IMR-90 (cell line): ENCODE measurements around the gene PRR23E. TPM values are rescaled to one million over a fixed set of nuclear protein-coding genes. Genes with fewer than 3 reads are reported as not detected.

Source experiments
- ATAC-seq: fragments of 200-7000 bp; cut with Tn5 transposase; 2 replicates; pipeline ENCODE4 v1.9.1; 2020; ENCODE audit warnings: low read depth, mild to moderate bottlenecking, moderate library complexity
- BruUV-seq: library from RNA; stranded (reverse); fragments of 400-500 nt; replicated peaks from 2 replicates; lab custom pipeline; 2021; lab: Mats Ljungman, UMichigan
- CTCF ChIA-PET: fragments of 300-600 bp; formaldehyde crosslinking; extraction: SDS; loops from one replicate; lab custom pipeline; 2021; ENCODE audit warnings: antibody characterized with exemption; lab: Yijun Ruan, JAX
- POLR2A ChIA-PET: fragments of 300-600 bp; sonication (Branson Sonifier 250); formaldehyde crosslinking; loops from one replicate; lab custom pipeline; 2022; ENCODE audit warnings: antibody characterized with exemption; ENCODE audit not compliant: unreplicated experiment; lab: Charles Lee
- DNase-seq: peaks from one replicate; pipeline ENCODE4 v3.0.0; 2013
- H2AFZ ChIP-seq: replicated peaks from 2 replicates; pipeline ENCODE3; 2013; ENCODE audit warnings: low read length, mild to moderate bottlenecking; ENCODE audit not compliant: poor library complexity
- H2AK5ac ChIP-seq: 2 replicates; pipeline ENCODE4 v1.6.1; 2013; ENCODE audit warnings: low read depth, low read length, inconsistent platforms
- H2AK9ac ChIP-seq: replicated peaks from 2 replicates; pipeline ENCODE3; 2013; ENCODE audit warnings: mild to moderate bottlenecking, low read depth, low read length, moderate library complexity; ENCODE audit not compliant: poor library complexity
- H2BK120ac ChIP-seq: 2 replicates; pipeline ENCODE4 v1.6.1; 2013; ENCODE audit warnings: low read depth, low read length, inconsistent platforms
- H2BK15ac ChIP-seq: 3 replicates; pipeline ENCODE4 v1.6.1; 2013; ENCODE audit warnings: low read depth, low read length, inconsistent platforms
- H2BK20ac ChIP-seq: 2 replicates; pipeline ENCODE4 v1.6.1; 2013; ENCODE audit warnings: low read depth, mild to moderate bottlenecking, inconsistent platforms, low read length, moderate library complexity
- H2BK5ac ChIP-seq: 2 replicates; pipeline ENCODE4 v1.6.1; 2013; ENCODE audit warnings: mild to moderate bottlenecking, low read depth, low read length, inconsistent platforms; ENCODE audit not compliant: poor library complexity, severe bottlenecking
- H3K14ac ChIP-seq: replicated peaks from 2 replicates; pipeline ENCODE4 v1.6.1; 2013; ENCODE audit warnings: low read depth, low read length, inconsistent platforms
- H3K18ac ChIP-seq: 2 replicates; pipeline ENCODE4 v1.6.1; 2013; ENCODE audit warnings: low read depth, low read length, control low read depth
- H3K23ac ChIP-seq: 2 replicates; pipeline ENCODE4 v1.6.1; 2013; ENCODE audit warnings: low read depth, low read length, inconsistent platforms
- H3K27ac ChIP-seq: 2 replicates; pipeline ENCODE4 v1.5.1; 2013; ENCODE audit warnings: mild to moderate bottlenecking, control low read depth, low read length; ENCODE audit not compliant: insufficient read depth
- H3K27me3 ChIP-seq: 2 replicates; pipeline ENCODE4 v1.6.1; 2013; ENCODE audit warnings: low read length; ENCODE audit not compliant: control insufficient read depth, insufficient read depth
- H3K36me3 ChIP-seq: 2 replicates; pipeline ENCODE4 v1.6.1; 2013; ENCODE audit warnings: low read length, mixed read lengths; ENCODE audit not compliant: control insufficient read depth, insufficient read depth
- H3K4ac ChIP-seq: 2 replicates; pipeline ENCODE4 v1.6.1; 2013; ENCODE audit warnings: low read depth, low read length, inconsistent platforms
- H3K4me1 ChIP-seq: 2 replicates; pipeline ENCODE4 v1.6.1; 2013; ENCODE audit warnings: low read length, mixed read lengths; ENCODE audit not compliant: control insufficient read depth, insufficient read depth
- H3K4me2 ChIP-seq: 2 replicates; pipeline ENCODE4 v1.6.1; 2013; ENCODE audit warnings: low read depth, mild to moderate bottlenecking, control low read depth, low read length, moderate library complexity
- H3K4me3 ChIP-seq: 2 replicates; pipeline ENCODE4 v1.5.1; 2013; ENCODE audit warnings: low read depth, mild to moderate bottlenecking, control low read depth, low read length, moderate library complexity; ENCODE audit not compliant: insufficient read depth
- H3K56ac ChIP-seq: 2 replicates; pipeline ENCODE4 v1.6.1; 2013; ENCODE audit warnings: low read length, inconsistent platforms; ENCODE audit not compliant: insufficient read depth; ENCODE audit errors: extremely low read depth
- H3K79me1 ChIP-seq, 2 experiments: 2 replicates each; pipeline ENCODE4 v1.6.1; 2013; ENCODE audit warnings: low read length in 2 of 2, inconsistent platforms in 1 of 2, low read depth in 1 of 2
- H3K9ac ChIP-seq: 2 replicates; pipeline ENCODE4 v1.6.1; 2013; ENCODE audit warnings: low read depth, low read length, control low read depth
- H3K9me1 ChIP-seq: 2 replicates; pipeline ENCODE4 v1.6.1; 2013; ENCODE audit warnings: low read length, inconsistent platforms; ENCODE audit not compliant: insufficient read depth
- H3K9me3 ChIP-seq: 2 replicates; pipeline ENCODE4 v1.6.1; 2013; ENCODE audit warnings: low read length; ENCODE audit not compliant: control insufficient read depth, insufficient read depth
- H4K20me1 ChIP-seq: 2 replicates; pipeline ENCODE4 v1.6.1; 2013; ENCODE audit warnings: low read length, inconsistent platforms; ENCODE audit not compliant: insufficient read depth
- H4K5ac ChIP-seq: 2 replicates; pipeline ENCODE4 v1.6.1; 2013; ENCODE audit warnings: mild to moderate bottlenecking, low read depth, low read length, control low read depth
- H4K8ac ChIP-seq, 2 experiments: 2 replicates each; pipeline ENCODE4 v1.6.1; 2013; ENCODE audit warnings: low read depth in 2 of 2, low read length in 2 of 2, control low read depth in 1 of 2, inconsistent platforms in 1 of 2
- H4K91ac ChIP-seq: 2 replicates; pipeline ENCODE4 v1.6.1; 2013; ENCODE audit warnings: low read depth, low read length, inconsistent platforms; ENCODE audit not compliant: insufficient read depth
- BHLHE40 ChIP-seq: fragments of 150-350 bp; IDR thresholded peaks from 2 replicates; pipeline ENCODE4 v1.6.1; 2016; ENCODE audit warnings: mild to moderate bottlenecking, low read depth, low read length
- CEBPB ChIP-seq: IDR thresholded peaks from 2 replicates; pipeline ENCODE4 v1.6.1; 2012; ENCODE audit warnings: low read depth, low read length, improper control_type of control experiment
- FOS ChIP-seq: fragments of 150-350 bp; IDR thresholded peaks from 2 replicates; pipeline ENCODE4 v1.6.1; 2016; ENCODE audit warnings: low read depth, low read length
- MAFK ChIP-seq: IDR thresholded peaks from 2 replicates; pipeline ENCODE4 v1.6.1; 2012; ENCODE audit warnings: low read depth, low read length, improper control_type of control experiment
- MAZ ChIP-seq: IDR thresholded peaks from 2 replicates; pipeline ENCODE4 v1.6.1; 2012; ENCODE audit warnings: low read depth, mild to moderate bottlenecking, low read length, improper control_type of control experiment, moderate library complexity, borderline replicate concordance
- NFE2L2 ChIP-seq: fragments of 150-350 bp; IDR thresholded peaks from 2 replicates; pipeline ENCODE4 v1.6.1; 2016; ENCODE audit warnings: low read depth, mild to moderate bottlenecking, low read length
- POLR2A ChIP-seq: IDR thresholded peaks from 2 replicates; pipeline ENCODE4 v1.6.1; 2012; ENCODE audit warnings: mild to moderate bottlenecking, low read depth, low read length
- RAD21 ChIP-seq: IDR thresholded peaks from 2 replicates; pipeline ENCODE4 v1.6.1; 2012; ENCODE audit warnings: low read length, improper control_type of control experiment
- RCOR1 ChIP-seq: IDR thresholded peaks from 2 replicates; pipeline ENCODE4 v1.6.1; 2012; ENCODE audit warnings: mild to moderate bottlenecking, low read length, improper control_type of control experiment; ENCODE audit not compliant: insufficient replicate concordance
- RFX5 ChIP-seq: IDR thresholded peaks from 2 replicates; pipeline ENCODE4 v1.8.0; 2012; ENCODE audit warnings: low read depth, mild to moderate bottlenecking, low read length, moderate library complexity
- SMC3 ChIP-seq: fragments of 150-350 bp; IDR thresholded peaks from 2 replicates; pipeline ENCODE4 v1.6.1; 2016; ENCODE audit warnings: low read depth, mild to moderate bottlenecking, antibody characterized with exemption, low read length, moderate library complexity
- WGBS, 2 experiments: methylation state at CpG; one replicate each; pipeline versions ENCODE4 v1.1.5 to v1.1.7; 2013; ENCODE audit warnings: missing lambda C conversion rate in 2 of 2; ENCODE audit not compliant: insufficient read length in 1 of 2; ENCODE audit errors: extremely low coverage in 2 of 2; 5-methylcytosine and 5-hydroxymethylcytosine counted together
- dilution Hi-C: fragments of 300-500 bp; cut with HindIII; formaldehyde crosslinking; loops from one replicate; pipeline ENCODE4 v1.14.3; 2018; ENCODE audit warnings: low sequenced_read_pairs; ENCODE audit not compliant: unreplicated experiment
- in situ Hi-C: fragments of 300-500 bp; cut with MboI; formaldehyde crosslinking; loops from 3 replicates; pipeline ENCODE4 v1.14.3; 2019; ENCODE audit warnings: low sequenced_read_pairs, inconsistent platforms, mixed read lengths
- intact Hi-C: fragments of 100-400 bp; cut with micrococcal nuclease; formaldehyde crosslinking; loops from 2 replicates; pipeline ENCODE4 v1.10.0; 2022
- polyA plus RNA-seq, 3 experiments: library from polyadenylated mRNA; depleted of rRNA; stranded (reverse); fragments of >200 nt; gene quantifications; 2 replicates each; pipeline ENCODE4 v1.2.3, GENCODE V29; 2012; ENCODE audit warnings: low replicate concordance in 1 of 3
- total RNA-seq: library from RNA; depleted of rRNA; stranded (reverse); fragments of >200 nt; gene quantifications from 2 replicates; pipeline ENCODE4 v1.2.3, GENCODE V29; 2012
- TF ChIP-seq, protein P1 (sequence below): fragments of 150-350 bp; IDR thresholded peaks from 2 replicates; pipeline ENCODE4 v1.6.1; 2016; ENCODE audit warnings: low read depth, mild to moderate bottlenecking, low read length, moderate library complexity, borderline replicate concordance
- TF ChIP-seq, protein P2 (sequence below): conservative IDR thresholded peaks from 2 replicates; pipeline ENCODE4 v1.5.1; 2012; ENCODE audit warnings: mild to moderate bottlenecking, low read depth, low read length, improper control_type of control experiment
- TF ChIP-seq, protein P3 (sequence below): fragments of 150-350 bp; IDR thresholded peaks from 2 replicates; pipeline ENCODE4 v1.6.1; 2017; ENCODE audit warnings: mild to moderate bottlenecking, antibody characterized with exemption, low read length, low read depth

PRR23E gene
- total and polyA plus RNA-seq, 2 of the 4 experiments (the other 2 are of a cell fraction) = not detected

DNA sequence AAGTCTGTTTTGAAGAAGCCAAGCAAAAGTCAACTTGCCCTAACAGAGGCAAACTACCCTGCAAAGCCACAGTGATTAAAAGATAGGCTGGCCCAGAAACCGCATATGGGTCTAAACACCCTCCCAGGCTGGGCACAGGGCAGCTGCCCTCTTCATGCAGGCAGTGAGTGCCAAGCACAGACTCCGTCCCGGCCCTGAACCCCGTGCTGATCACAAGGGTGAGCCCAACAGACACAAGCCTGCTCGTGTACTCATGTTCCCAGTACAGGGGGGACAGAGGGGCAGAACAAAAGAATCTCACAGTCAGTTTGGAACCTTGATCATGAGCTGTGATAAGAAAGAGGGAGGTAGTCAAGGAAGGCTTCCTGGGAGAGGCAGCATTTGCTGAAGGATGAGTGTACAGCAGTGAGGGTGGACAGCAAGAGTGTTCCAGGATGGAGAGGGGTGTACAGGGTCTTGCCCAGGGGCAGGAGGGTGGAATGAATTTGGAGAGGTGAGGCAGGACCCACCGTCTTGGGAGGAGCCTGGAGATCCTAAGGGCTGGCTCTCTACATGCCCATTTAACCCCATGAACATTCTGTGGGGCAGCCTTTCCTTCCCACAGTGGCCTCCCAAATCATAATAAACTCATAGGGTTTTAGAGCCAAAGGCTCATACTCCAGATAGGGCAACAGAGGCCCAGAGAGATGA lies 43.2 kb upstream of the PRR23E start:
- H3K4me1 ChIP-seq = no peaks in the 10 kb centered on the region
- H2BK15ac ChIP-seq = no peak overlapping the region
- WGBS, 2 experiments = 57% methylated on average over 5 of the region's 6 CpGs; no CpG with 5 or more reads in 1 of the 2 experiments
- H2BK20ac ChIP-seq = no peak overlapping the region
- H3K4ac ChIP-seq = no peak overlapping the region
- H3K23ac ChIP-seq = no peak overlapping the region
- H3K27ac ChIP-seq = no peak overlapping the region
- H3K9me1 ChIP-seq = no peaks in the 10 kb centered on the region
- no peak overlapping the region for H4K5ac ChIP-seq
- H2BK5ac ChIP-seq = no peak overlapping the region
- H3K56ac ChIP-seq = no peak overlapping the region
- no peak for ATAC-seq
- intact Hi-C loops (no loop called here), in situ Hi-C loops (no loop called here), dilution Hi-C loops (no loop called here)
- H2BK120ac ChIP-seq = no peak overlapping the region
- TF ChIP-seq, protein P1, sequence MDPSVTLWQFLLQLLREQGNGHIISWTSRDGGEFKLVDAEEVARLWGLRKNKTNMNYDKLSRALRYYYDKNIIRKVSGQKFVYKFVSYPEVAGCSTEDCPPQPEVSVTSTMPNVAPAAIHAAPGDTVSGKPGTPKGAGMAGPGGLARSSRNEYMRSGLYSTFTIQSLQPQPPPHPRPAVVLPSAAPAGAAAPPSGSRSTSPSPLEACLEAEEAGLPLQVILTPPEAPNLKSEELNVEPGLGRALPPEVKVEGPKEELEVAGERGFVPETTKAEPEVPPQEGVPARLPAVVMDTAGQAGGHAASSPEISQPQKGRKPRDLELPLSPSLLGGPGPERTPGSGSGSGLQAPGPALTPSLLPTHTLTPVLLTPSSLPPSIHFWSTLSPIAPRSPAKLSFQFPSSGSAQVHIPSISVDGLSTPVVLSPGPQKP = no peak
- TF ChIP-seq, protein P2, sequence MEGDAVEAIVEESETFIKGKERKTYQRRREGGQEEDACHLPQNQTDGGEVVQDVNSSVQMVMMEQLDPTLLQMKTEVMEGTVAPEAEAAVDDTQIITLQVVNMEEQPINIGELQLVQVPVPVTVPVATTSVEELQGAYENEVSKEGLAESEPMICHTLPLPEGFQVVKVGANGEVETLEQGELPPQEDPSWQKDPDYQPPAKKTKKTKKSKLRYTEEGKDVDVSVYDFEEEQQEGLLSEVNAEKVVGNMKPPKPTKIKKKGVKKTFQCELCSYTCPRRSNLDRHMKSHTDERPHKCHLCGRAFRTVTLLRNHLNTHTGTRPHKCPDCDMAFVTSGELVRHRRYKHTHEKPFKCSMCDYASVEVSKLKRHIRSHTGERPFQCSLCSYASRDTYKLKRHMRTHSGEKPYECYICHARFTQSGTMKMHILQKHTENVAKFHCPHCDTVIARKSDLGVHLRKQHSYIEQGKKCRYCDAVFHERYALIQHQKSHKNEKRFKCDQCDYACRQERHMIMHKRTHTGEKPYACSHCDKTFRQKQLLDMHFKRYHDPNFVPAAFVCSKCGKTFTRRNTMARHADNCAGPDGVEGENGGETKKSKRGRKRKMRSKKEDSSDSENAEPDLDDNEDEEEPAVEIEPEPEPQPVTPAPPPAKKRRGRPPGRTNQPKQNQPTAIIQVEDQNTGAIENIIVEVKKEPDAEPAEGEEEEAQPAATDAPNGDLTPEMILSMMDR = no peak
- no peak for TF ChIP-seq MAFK
- TF ChIP-seq RFX5 = no peak
- TF ChIP-seq BHLHE40 = no peak
- TF ChIP-seq NFE2L2 = no peak
- no peak for TF ChIP-seq SMC3
- no peak for TF ChIP-seq MAZ
- no peak for TF ChIP-seq CEBPB
- no peak for TF ChIP-seq RCOR1
- no peak for TF ChIP-seq POLR2A
- TF ChIP-seq, protein P3, sequence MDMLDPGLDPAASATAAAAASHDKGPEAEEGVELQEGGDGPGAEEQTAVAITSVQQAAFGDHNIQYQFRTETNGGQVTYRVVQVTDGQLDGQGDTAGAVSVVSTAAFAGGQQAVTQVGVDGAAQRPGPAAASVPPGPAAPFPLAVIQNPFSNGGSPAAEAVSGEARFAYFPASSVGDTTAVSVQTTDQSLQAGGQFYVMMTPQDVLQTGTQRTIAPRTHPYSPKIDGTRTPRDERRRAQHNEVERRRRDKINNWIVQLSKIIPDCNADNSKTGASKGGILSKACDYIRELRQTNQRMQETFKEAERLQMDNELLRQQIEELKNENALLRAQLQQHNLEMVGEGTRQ = no peak
- no peak for TF ChIP-seq FOS
- TF ChIP-seq RAD21 = no peak
- no peak overlapping the region for H3K14ac ChIP-seq
- H3K79me1 ChIP-seq = no peaks in the 10 kb centered on the region
- no peak overlapping the region for H4K91ac ChIP-seq
- H3K27me3 ChIP-seq = peaks cover 2% of the 10 kb centered on the region; the same call in 1 of the 2 replicates
- no peak overlapping the region for H3K4me3 ChIP-seq
- no peak overlapping the region for H2AK5ac ChIP-seq
- H2AFZ ChIP-seq = no peak overlapping the region
- no peaks in the 10 kb centered on the region for H3K36me3 ChIP-seq
- H3K9me3 ChIP-seq = no peaks in the 10 kb centered on the region
- H3K18ac ChIP-seq = no peak overlapping the region
- H4K20me1 ChIP-seq = no peaks in the 10 kb centered on the region
- CTCF ChIA-PET = no interaction called here
- BruUV-seq = no TSS peak
- H3K9ac ChIP-seq = no peak overlapping the region
- POLR2A ChIA-PET = no interaction called here
- DNase-seq = no peak
- H4K8ac ChIP-seq = no peak overlapping the region
- no peak overlapping the region for H2AK9ac ChIP-seq
- H3K4me2 ChIP-seq = no peak overlapping the region
